GM18505 (cell line): ENCODE data around the gene STAP1.
"Not testable (repeated sequence)": the region's sequence is repeated elsewhere in the genome, so short reads cannot be mapped to it uniquely, and the experiment has no call there.

Source experiments
- ATAC-seq: cut with Tn5 transposase; IDR thresholded peaks from one replicate; pipeline ENCODE4 v1.9.1; 2021; ENCODE audit not compliant: unreplicated experiment
- POLR2A ChIP-seq: IDR thresholded peaks from 4 replicates; pipeline ENCODE4 v1.6.1; 2011; ENCODE audit warnings: borderline replicate concordance; ENCODE audit not compliant: insufficient read depth, insufficient read length; ENCODE audit errors: extremely low read depth

STAP1 gene, protein sequence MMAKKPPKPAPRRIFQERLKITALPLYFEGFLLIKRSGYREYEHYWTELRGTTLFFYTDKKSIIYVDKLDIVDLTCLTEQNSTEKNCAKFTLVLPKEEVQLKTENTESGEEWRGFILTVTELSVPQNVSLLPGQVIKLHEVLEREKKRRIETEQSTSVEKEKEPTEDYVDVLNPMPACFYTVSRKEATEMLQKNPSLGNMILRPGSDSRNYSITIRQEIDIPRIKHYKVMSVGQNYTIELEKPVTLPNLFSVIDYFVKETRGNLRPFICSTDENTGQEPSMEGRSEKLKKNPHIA

GRCh38 chr4:67558493-67558892 is at the start of gene STAP1:
STAP1 (plus strand) TSS chr4:67558727; CDS start chr4:67558810, 83 bp downstream.
- peak; percentile 62 for ATAC-seq

DNA sequence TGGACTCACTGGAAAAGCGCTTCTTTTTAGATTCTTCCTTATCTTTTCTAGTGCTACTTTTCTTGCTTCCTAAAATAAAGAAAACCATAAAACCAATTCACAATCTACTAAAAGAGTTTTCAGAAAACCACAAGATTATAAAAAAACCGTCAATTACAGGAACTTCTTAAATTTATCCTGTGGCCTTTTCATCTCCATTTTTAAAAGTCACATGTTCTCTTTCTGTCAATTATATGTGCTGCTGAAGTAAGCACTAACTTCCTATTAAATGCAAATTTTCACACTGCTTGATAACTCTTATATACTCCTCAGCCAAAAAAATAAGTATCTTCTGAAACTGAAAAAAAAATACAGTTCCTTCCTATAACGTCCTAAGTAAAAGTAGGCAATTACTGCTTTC is 46.0 kb upstream of the STAP1 start:
- no peak for TF ChIP-seq POLR2A
- no peak for ATAC-seq

More at GRCh38 chr4:67558493-67558892, at the start of gene STAP1:
- peak; percentile 47 for TF ChIP-seq POLR2A

DNA sequence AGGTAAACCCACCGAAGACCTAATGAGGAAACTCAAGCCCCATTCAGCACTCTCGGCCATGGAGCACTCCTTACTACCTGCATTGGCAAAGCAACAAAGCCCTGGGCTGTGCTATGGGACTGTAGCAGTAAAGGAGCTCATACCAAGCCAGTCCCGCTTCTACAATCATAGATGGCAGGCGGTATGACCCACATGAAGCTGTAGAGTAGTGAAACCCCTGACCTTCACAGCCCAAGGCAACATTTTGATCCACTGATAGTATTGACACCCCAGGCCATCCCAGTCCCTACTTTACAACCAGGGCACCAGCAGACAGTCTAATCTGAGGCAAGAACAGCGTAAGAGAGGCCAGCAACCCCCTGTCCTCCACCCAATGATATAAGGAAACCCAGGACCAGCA is 38.4 kb upstream of the STAP1 start:
- TF ChIP-seq POLR2A = no peak
- no peak for ATAC-seq

GRCh38 chr4:67521506-67521905 is 37.0 kb upstream of the STAP1 start:
- no peak for ATAC-seq
- TF ChIP-seq POLR2A = no peak

GRCh38 chr4:67522230-67522629 is 36.3 kb upstream of the STAP1 start:
- no peak for ATAC-seq
- no peak for TF ChIP-seq POLR2A

GRCh38 chr4:67522851-67523671 is 35.5 kb upstream of the STAP1 start:
- no peak for ATAC-seq
- TF ChIP-seq POLR2A = no peak

GRCh38 chr4:67524140-67524539 is 34.4 kb upstream of the STAP1 start:
- not testable (repeated sequence) for ATAC-seq

DNA sequence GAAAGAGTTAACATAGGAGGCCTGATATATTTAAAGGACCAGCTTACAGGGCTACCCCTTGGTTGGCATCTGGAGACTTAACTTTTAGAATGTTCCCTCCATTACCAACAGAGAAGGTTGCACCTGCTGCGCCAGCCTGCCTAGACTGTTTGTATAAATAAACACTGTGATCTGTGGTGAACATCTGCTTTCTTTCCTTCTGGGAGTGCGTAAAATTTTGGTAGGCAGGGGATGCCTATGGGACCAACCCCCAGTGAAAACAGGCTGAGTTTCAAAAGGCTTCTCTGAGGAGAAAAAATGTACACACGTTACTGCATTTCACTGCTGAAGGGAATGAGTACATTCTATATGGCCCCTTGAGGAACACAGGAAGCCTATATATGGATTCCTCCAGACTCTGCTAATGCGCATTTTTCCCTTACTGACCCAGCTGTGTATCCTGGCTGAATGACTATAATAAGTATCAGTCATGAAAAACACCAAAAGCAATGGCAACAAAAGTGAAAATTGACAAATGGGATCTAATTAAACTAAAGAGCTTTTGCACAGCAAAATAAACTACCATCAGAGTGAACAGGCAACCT is 27.1 kb upstream of the STAP1 start:
- ATAC-seq = no peak
- TF ChIP-seq POLR2A = no peak

GRCh38 chr4:67532397-67532796 is 26.1 kb upstream of the STAP1 start:
- not testable (repeated sequence) for ATAC-seq

DNA sequence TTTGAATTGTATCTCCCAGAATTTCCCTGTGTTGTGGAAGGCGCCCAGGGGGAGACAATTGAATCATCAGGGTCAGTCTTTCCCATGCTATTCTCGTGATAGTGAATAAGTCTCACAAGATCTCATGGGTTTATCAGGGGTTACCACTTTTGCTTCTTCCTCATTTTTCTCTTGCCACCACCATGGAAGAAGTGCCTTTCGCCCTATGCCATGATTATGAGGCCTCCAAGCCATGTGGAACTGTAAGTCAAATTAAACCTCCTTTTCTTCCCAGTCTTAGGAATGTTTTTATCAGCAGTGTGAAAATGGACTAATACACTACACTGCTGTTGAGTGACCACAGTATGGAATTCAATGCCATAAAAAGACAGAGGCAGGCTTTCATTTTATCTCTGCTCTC is 25.4 kb upstream of the STAP1 start:
- no peak for TF ChIP-seq POLR2A
- ATAC-seq = no peak

DNA sequence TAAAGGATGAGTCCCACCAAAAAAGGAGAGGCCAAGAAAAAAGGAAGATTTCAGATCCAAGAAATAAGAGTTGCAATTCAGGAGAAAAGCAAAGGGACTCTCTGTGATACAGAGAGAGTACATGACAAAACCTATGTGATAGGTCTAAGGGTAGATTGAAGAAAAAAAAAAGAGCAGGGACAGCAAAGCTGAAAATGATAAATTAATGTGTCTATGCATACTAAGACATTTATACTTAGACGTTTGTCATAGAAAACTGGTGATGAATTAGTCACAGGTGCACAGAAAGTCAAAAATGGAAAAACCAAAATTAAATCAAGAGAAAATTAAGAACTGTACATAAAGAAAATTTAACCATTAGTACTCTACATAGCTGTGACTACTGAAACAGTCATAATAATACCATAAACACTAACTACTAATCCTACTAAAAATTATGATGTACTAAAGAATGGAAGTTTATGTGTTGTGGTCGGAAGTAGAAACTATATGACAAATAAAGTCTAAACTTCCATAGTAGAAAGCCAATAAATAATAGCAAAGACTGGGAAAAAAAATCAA is 23.2 kb upstream of the STAP1 start:
- no peak for ATAC-seq
- no peak for TF ChIP-seq POLR2A

- no peak for ATAC-seq
- no peak for TF ChIP-seq POLR2A
Measured at GRCh38 chr4:67539830-67540229, 18.7 kb upstream of the STAP1 start.

GRCh38 chr4:67542076-67542475 is 16.5 kb upstream of the STAP1 start:
- no peak for TF ChIP-seq POLR2A
- no peak for ATAC-seq
